HG03439 (cell line): Measurements from ENCODE around the gene TMED8.
A peak's percentile ranks its signal among the peaks of the same experiment; 100 is the strongest.
"Not testable (repeated sequence)": the region's sequence is repeated elsewhere in the genome, so short reads cannot be mapped to it uniquely, and the experiment has no call there.

Experiments
- ATAC-seq: cut with Tn5 transposase; IDR thresholded peaks from one replicate; pipeline ENCODE4 v1.9.1; 2021; ENCODE audit warnings: mild to moderate bottlenecking, moderate library complexity; ENCODE audit not compliant: unreplicated experiment

Gene TMED8

DNA sequence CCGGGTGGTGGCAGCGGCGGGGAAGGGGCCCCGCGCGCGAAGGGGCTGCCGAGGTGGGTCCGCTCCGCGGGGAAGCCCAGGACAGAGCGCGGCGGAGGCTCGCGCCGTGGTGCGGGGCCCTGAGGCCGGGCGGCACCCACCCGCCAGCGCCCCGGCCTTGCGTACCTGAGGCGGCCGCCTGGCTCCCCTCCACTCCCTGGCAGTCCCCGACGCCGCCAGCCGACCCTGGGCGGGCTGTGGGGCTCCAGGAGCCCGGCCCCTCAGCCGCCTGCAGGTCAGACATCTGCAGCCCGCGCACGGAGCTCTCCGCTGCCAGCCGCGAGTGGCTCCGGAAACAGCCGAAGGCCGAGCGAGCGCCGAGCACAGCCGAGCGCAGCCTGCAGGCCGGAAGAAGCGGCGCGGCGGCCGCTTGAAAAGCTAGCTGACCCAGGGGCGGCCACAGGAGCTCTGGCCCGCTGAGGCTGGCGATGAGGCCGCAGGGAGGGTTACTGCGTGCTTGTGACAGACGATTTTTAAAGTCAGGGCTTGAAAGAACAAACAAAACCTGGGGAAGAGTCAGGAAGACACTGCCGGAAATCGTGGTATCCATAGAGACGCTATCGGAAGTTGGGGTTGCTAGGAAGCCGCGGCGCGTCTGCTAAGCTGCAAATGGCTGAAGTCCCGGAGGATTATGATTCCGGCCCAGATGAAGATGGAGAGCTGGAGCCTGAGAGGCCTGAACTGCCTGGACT lies at the start of gene TMED8, which contains the start of gene SAMD15:
Gene TMED8 (minus strand): TSS at position 324 of the 731 bp plus-strand sequence. CDS start 41 bp downstream, at position 283.
Gene SAMD15 (plus strand): TSS at position 609 of the 731 bp plus-strand sequence. CDS start 40 bp downstream, at position 649.
- peak; percentile 83 for ATAC-seq

DNA sequence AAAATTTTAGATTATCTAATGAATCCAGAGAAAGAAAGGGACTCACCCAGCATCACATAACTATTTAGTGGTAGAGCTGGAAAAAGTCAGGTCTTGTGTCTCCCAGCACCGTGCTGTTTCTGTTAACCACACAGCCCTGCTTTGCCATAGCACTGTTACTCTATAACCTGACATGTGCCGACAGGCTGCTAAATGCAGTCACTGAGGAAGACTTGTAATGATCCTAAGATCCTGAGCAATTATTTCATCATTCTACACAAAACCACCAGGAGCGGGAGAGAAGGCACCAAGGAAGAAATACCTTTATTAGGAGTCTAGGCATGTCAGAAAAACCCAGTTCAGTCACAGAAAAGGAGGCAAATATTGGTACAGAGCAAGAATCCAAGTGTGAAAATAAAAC lies 49.5 kb upstream of the TMED8 start:
- no peak for ATAC-seq

- ATAC-seq = no peak
These were observed 48.0 kb upstream of the TMED8 start for GRCh38 chr14:77424862-77425261.

DNA sequence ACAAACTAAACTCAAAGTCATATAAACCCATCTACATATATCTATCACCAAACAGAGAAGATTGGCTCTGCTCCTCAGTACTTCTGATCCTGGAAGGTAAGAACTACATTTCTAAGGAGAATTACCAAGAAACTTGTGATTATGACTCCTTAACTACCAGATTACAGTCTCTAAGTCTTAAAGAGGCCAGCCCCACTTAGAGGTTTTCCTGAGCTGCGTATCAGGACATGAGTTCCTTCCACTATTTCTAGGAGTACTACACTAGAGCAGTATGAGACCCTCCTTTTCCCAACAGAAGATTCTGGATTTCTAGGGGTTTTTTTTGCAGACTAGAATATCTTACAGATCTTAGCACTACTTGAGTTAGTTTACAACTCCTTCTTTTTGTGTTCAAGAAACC lies 46.5 kb upstream of the TMED8 start, which contains the start of gene NOXRED1:
Gene NOXRED1 (minus strand): TSS at position 101 of the 400 bp plus-strand sequence. CDS start 634 bp downstream, outside the sequence.
- no peak for ATAC-seq

DNA sequence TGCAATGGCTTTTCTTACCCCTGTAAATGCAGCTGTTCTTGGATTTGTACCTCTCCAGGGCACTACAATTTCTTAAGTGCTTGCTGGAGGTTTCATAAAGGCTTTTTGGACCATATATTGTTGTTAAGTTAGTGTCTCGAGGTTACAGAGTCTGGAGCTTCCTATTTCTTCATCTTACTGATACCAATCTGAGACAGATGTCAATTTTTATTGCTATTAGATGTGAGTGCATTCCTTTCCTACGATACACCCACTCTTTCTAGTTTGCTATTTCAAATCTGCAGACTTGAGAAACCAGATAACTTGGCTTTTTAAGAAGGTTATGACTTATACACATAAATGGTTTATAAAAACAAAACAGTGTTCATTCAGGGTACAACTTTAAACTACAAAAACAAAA lies 44.3 kb upstream of the TMED8 start:
- ATAC-seq = no peak

DNA sequence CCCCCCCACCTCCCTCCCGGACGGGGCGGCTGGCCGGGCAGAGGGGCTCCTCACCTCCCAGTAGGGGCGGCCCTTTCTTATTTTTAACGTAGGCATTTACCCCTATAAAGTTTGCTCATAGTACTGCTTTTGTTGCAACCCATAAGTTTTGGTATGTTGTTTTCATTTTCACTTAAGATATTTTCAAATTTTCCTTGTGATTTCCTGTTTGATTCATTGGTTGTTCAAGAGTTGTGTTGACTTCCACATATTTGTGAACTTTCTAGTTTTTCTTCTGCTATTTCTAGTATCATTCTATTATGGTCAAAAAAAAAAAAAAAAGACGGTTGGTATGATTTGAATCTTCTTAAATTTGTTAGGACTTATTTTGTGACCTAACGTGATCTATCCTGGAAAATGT lies 39.9 kb upstream of the TMED8 start:
- ATAC-seq = no peak

DNA sequence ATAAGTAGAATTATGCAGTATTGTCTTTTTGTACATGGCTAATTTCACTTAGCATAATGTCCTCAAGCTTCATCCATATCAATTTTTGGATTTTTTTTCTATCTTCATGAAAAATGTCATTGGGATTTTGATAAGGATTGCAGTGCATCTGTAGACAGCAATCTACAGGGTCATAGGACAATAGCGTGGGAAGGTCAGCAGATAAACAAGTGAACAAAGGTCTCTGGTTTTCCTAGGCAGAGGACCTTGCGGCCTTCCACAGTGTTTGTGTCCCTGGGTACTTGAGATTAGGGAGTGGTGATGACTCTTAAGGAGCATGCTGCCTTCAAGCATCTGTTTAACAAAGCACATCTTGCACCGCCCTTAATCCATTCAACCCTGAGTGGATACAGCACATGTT lies 39.2 kb upstream of the TMED8 start:
- ATAC-seq = not testable (repeated sequence)

DNA sequence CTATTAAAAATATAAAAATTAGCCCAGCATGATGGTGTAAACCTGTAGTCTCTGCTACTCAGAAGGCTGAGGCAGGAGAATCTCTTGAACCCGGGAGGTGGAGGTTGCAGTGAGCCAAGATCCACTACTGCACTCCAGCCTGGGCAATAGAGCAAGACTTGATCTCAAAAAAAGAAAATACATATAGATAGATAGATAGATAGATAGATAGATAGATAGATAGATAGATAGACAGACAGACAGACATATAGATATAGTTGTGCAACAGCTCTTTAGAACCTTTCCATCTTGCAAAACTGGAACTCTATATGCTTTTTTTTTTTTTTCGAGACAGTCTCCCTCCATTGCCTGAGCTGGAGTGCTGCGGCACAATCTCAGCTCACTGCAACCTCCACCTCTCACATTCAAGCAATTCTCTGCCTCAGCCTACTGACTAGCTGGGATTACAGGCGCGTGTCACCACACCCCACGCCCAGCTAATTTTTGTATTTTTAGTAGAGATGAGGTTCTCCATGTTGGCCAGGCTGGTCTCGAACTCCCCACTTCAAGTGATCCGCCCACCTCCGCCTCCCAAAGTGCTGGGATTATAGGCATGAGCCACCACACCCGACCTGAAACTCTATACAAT lies 38.6 kb upstream of the TMED8 start:
- not testable (repeated sequence) for ATAC-seq

DNA sequence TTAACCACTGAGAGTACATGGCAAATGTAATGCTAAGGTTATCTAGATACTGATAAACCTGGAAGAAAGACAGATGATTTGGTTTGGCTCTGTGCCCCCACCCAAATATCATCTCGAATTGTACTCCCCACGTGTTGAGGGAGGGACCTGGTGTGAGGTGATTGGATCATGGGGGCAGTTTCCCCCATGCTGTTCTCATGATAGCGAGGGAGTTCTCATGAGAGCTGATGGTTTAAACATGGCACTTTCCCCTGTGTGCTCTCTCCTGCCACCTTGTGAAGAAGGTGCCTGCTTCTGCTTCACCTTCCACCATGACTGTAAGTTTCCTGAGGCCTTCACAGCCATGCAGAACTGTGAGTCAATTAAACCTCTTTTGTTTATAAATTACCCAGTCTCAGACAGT lies 32.2 kb upstream of the TMED8 start:
- no peak for ATAC-seq

DNA sequence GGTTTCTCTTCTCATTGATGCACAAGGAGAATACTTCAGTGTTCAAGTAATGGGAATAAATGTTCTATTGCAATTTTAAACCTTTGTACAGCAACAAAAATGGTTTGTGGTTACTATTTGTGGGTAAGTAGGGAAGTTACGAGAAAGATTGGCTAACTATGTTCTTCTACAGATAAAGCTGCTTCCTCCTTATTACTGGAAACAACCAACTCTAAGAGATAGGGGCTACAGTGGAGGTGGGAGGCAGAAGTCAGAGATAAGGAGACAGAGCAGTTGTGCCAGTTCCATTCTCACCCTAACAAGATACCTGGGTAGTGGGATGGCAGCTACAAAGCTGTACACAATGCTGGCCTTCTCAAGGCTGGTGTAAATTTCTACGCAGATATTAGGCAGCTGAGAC lies 30.3 kb upstream of the TMED8 start:
- no peak for ATAC-seq

GRCh38 chr14:77406718-77407117 lies 29.8 kb upstream of the TMED8 start:
- ATAC-seq = no peak

DNA sequence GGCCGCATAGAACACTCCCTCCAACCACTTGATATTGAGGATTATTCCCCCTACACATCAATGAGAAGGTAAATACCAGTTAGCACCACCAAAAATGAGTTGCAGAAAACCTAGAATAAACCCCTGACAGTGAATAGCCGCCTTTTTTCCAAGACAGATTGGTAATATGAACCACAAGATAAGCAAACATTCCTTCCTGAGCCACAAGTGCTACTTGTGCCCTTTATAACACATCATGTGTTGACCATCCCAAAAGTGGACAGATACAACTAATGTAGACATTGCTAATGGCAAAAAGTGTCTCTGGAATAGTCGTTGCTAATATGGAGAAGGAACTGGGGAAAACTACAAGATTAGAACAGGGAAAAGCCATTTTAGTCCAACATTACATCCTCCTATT lies 29.2 kb upstream of the TMED8 start:
- no peak for ATAC-seq

DNA sequence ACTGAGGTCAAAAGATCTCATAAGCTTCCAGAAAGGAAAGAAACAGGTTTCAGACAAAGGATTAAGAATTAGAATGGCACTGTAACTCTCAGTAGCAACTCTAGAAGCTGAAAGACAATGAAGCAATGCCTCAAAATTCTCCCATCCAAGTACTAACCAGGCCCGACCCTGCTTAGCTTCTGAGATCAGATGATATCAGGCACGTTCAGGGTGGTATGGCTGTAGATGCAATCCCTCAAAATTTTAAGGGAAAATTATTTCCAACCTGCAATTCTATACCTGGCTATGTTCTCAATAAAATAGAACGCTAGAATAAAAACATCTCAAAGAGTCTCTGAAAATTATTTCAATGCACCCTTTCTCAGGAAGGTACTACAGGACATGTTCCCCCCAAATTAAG lies 26.9 kb upstream of the TMED8 start:
- ATAC-seq = no peak

DNA sequence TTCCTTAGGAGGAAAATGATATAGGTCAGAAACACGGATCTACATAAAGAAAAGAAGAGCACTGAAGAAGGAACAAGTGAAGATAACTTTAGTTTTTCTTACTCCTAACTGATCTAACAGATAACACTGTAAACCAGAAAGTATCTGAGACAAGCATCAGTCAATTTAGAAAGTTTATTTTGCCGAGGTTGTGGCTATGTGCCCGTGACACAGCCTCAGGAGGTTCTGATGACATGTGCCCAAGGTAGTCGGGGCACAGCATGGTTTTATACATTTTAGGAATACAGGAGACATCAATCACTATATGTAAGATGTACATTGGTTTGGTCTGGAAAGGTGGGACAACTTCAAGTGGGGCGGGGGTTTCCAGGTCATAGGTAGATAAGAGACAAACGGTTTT lies 23.3 kb upstream of the TMED8 start:
- no peak for ATAC-seq

- no peak for ATAC-seq
These were observed 13.3 kb upstream of the TMED8 start for GRCh38 chr14:77390188-77390587.

- ATAC-seq = no peak
These were observed 1.8 kb upstream of the TMED8 start for GRCh38 chr14:77378701-77379100.

DNA sequence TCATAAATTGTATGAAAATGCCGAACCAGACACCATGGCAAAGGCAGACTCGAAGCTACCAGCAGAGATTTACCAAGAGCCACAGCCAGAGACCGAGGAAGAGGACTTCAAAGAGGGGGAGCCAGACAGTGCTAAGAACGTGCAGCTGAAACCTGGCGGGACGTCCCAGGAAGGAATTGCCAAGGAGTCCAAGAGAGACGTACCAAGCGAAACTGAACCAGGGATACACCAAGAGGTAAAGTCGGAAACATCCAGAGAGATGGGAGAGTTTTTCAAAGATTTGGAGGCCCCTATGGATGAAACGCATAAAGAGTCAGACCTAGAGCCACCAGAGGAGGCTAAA lies 579 bp upstream of the TMED8 start:
- ATAC-seq = peak; percentile 2

DNA sequence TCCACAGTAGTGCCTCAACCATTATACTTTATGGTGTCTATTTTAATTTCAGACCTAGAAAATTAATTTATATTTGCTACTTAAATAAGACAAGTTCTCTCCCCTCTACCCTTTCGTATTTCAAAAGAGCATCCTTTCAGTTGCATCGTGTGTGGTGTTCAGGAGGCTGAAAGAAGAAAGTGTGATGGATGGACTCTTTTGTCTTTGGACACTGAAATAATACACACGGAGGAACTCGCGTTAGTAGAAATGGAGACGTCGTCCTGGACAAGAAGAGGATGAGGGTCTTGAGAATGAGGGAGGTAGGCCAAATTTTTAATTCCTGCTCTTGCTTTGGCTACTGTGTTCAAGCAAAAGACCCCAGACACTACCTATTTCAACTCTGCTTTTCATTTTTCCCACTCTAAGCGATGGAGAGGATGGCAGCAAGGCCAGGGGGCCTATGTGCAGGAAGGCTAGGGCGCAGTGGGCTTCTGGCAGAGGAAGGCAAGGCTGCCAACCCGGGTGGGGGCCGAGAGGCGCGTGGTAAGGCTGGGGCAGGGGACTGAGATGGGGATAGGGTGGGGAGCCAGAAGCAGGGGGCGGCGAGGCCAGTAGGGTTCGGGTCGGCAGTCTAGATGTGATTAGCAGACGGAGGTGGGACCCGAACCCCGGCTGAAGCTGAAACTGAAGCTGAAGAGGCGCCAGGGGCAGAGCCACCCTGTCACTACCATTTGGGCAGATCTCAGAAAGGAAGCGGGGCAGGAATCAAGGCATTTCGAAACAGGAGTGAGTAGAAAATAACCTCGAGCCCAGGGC lies 722 bp downstream of the TMED8 start:
- peak; percentile 4 for ATAC-seq

GRCh38 chr14:77375164-77375950 lies 1.5 kb downstream of the TMED8 start:
- no peak for ATAC-seq

GRCh38 chr14:77372304-77372841 lies 4.5 kb downstream of the TMED8 start:
- ATAC-seq = peak; percentile 44

GRCh38 chr14:77369285-77369684 lies 7.6 kb downstream of the TMED8 start:
- ATAC-seq = no peak
